HEK293 (cell line): ENCODE measurements around the gene C10orf67.
"Not testable (repeated sequence)": the region's sequence is repeated elsewhere in the genome, so short reads cannot be mapped to it uniquely, and the experiment has no call there.

ENCODE experiments used
- CTCF ChIP-seq: fragments of 450-650 bp; formaldehyde crosslinking; IDR thresholded peaks from 2 replicates; pipeline ENCODE4 v1.5.1; 2016; ENCODE audit warnings: missing biosample characterization, missing genetic modification characterization
- ZFP41 ChIP-seq: fragments of 450-650 bp; formaldehyde crosslinking; IDR thresholded peaks from 2 replicates; pipeline ENCODE4 v1.5.1; 2016; ENCODE audit warnings: missing biosample characterization, missing genetic modification characterization, borderline replicate concordance
- ZNF274 ChIP-seq, 2 experiments: fragments of 200-500 bp in 1 of 2; fragments of 450-650 bp in 1 of 2; sonication (Bioruptor generic) in 1 of 2; formaldehyde crosslinking in 1 of 2; IDR thresholded peaks; 2 replicates each; pipeline versions ENCODE4 v1.5.1 to v1.6.1; 2014 to 2016; ENCODE audit warnings: borderline replicate concordance in 1 of 2, inconsistent platforms in 1 of 2, low read length in 1 of 2, missing biosample characterization in 1 of 2, missing genetic modification characterization in 1 of 2

DNA sequence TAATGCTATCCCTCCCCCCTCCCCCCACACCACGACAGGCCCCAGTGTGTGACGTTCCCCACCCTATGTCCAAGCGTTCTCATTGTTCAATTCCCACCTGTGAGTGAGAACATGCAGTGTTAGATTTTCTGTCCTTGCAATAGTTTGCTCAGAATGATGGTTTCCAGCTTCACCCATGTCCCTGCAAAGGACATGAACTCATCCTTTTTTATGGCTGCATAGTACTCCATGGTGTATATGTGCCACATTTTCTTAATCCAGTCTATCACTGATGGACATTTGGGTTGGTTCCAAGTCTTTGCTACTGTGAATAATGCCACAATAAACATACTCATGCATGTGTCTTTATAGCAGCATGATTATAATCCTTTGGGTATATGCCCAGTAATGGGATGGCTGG is 42.9 kb upstream of the C10orf67 start:
- not testable (repeated sequence) for TF ChIP-seq ZFP41 (tag by site-specific recombination); ZNF274 (IDR thresholded peaks at IDR 0.05; ENCODE audit: low read length); ZNF274 (tag by site-specific recombination; IDR thresholded peaks at IDR 0.05; ENCODE audit: borderline replicate concordance); CTCF (tag by site-specific recombination)
